Pancreas (tissue), 10 donors: Measurements from ENCODE around the gene PHTF2. TPM values are rescaled to one million over a fixed set of nuclear protein-coding genes. Genes with fewer than 3 reads are reported as not detected.

Experiments
- ATAC-seq, 4 donors: fragments of 200-7000 bp; cut with Tn5 transposase; one replicate each; pipeline versions ENCODE4 v1.8.0 to v1.9.1; 2020; ENCODE audit warnings: mild to moderate bottlenecking in 4 of 4, moderate library complexity in 4 of 4
- DNase-seq, 6 donors: peaks; one replicate each; pipeline ENCODE4 v3.0.0-alpha.2; 2020
- FAIRE-seq: peaks from 2 replicates; lab custom pipeline; 2012; peaks lifted over from hg19 to GRCh38; lab: Jason Lieb, UNC
- H3K27ac ChIP-seq, 4 donors: fragments of 200-600 bp; sonication (generic); 1 replicate in 3 of 4; 2 replicates in 1 of 4; pipeline versions ENCODE4 v1.5.0 to v1.8.0; 2020
- H3K27me3 ChIP-seq, 4 donors: fragments of 200-600 bp; one replicate each; pipeline ENCODE4 v1.8.0; 2021
- H3K36me3 ChIP-seq, 3 donors: fragments of 200-600 bp; sonication (generic) in 1 of 3; one replicate each; pipeline versions ENCODE4 v1.5.0 to v1.8.0; 2020 to 2021
- H3K4me1 ChIP-seq, 3 donors: fragments of 200-600 bp; one replicate each; pipeline ENCODE4 v1.8.0; 2021
- H3K4me3 ChIP-seq, 4 donors: fragments of 200-600 bp; sonication (generic) in 2 of 4; one replicate each; pipeline versions ENCODE4 v1.5.0 to v1.8.0; 2020 to 2021
- H3K9me3 ChIP-seq, 4 donors: fragments of 200-600 bp; one replicate each; pipeline ENCODE4 v1.8.0; 2021
- CTCF ChIP-seq, 4 donors: fragments of 200-600 bp; sonication (generic) in 3 of 4; IDR thresholded peaks; one replicate each; pipeline versions ENCODE4 v1.5.0 to v1.8.0; 2021; ENCODE audit warnings: antibody characterized with exemption in 4 of 4
- WGBS, 2 donors: extraction: QIAGEN DNeasy Blood & Tissue Kit; methylation state at CpG; one replicate each; pipeline ENCODE4 v1.1.7; 2013; 5-methylcytosine and 5-hydroxymethylcytosine counted together
- intact Hi-C, 3 donors: fragments of 100-400 bp; cut with DNase I; formaldehyde crosslinking; loops; one replicate each; pipeline versions ENCODE4 v1.11.1 to v1.14.2; 2022
- polyA plus RNA-seq, 2 donors: library from polyadenylated mRNA; stranded (reverse); fragments of 200-250 nt; gene quantifications; one replicate each; pipeline ENCODE4 v1.2.3, GENCODE V29; 2013
- total RNA-seq, 6 donors: library from RNA; stranded (reverse); fragmentation: NEBNext Ultra II Directional in 4 of 6; extraction: Animal tissue kit (Norgen Biotek cat#: 25700) in 4 of 6; gene quantifications; one replicate each; pipeline versions ENCODE4 v1.2.1 to v1.2.4, GENCODE V29; 2021 to 2023
- donor health status: healthy with polysubstance abuse.
- donor health status: DM: no; HTN: no; CAD: no; lungs with moderate emphysema.
- donor health status: DM: no; HTN: no; CAD: no.
- donor health status: control.
- donor health status: control.
- donor health status: Bipolar disorder and iron deficiency.
- donor health status: DM: yes; HTN: yes; CAD: no.
- donor health status: DM: no; HTN: no; CAD: no.
- donor health status: DM: no; HTN: no; CAD: no.
- donor health status: DM: yes; HTN: yes; CAD: no.

Gene PHTF2
- total and polyA plus RNA-seq, 8 donors: 3.3 to 8.8 (median 5.1) TPM

- ATAC-seq: peak in 1 of 4 donors; percentile 37
- intact Hi-C loops: no loop called here
- 42 to 51% methylated on average over 2 of the region's 2 CpGs for WGBS, 2 donors
- no peak for FAIRE-seq
- H3K4me3 ChIP-seq: no peak overlapping the region
- no peak for TF ChIP-seq CTCF (IDR thresholded peaks at IDR 0.05)
- no peaks in the 10 kb centered on the region for H3K9me3 ChIP-seq
- no peak for DNase-seq
- no peaks in the 10 kb centered on the region for H3K36me3 ChIP-seq
- H3K27ac ChIP-seq: no peak overlapping the region
- H3K4me1 ChIP-seq: peaks cover 0 to 4% (median 0%) of the 10 kb centered on the region in 3 donors
- no peaks in the 10 kb centered on the region for H3K27me3 ChIP-seq
Measured at GRCh38 chr7:77910124-77910523, 111.6 kb downstream of the PHTF2 start.

- FAIRE-seq (no peak), ATAC-seq (no peak), DNase-seq (no peak)
- no peak for TF ChIP-seq CTCF (IDR thresholded peaks at IDR 0.05)
- Histone ChIP-seq H3K27ac (no peak overlapping the region), H3K4me3 (no peak overlapping the region), H3K36me3 (no peaks in the 10 kb centered on the region), H3K27me3 (no peaks in the 10 kb centered on the region), H3K9me3 (no peaks in the 10 kb centered on the region), H3K4me1 (peaks cover 0 to 4% (median 0%) of the 10 kb centered on the region in 3 donors)
- intact Hi-C loops: no loop called here
- 33 to 36% methylated on average over 1 of the region's 1 CpG for WGBS, 2 donors
Measured at GRCh38 chr7:77912293-77912692, 113.7 kb downstream of the PHTF2 start.

- ATAC-seq: no peak
- WGBS, 2 donors: 80 to 82% methylated on average over 4 of the region's 4 CpGs
- no peak for TF ChIP-seq CTCF (IDR thresholded peaks at IDR 0.05)
- Histone ChIP-seq H3K9me3 (no peaks in the 10 kb centered on the region), H3K4me3 (no peak overlapping the region), H3K27ac (no peak overlapping the region), H3K4me1 (peaks cover 0 to 4% (median 0%) of the 10 kb centered on the region in 3 donors), H3K27me3 (no peaks in the 10 kb centered on the region), H3K36me3 (no peaks in the 10 kb centered on the region)
- intact Hi-C loops: no loop called here
- no peak for FAIRE-seq
- DNase-seq: no peak
Measured at GRCh38 chr7:77913977-77914607, 115.5 kb downstream of the PHTF2 start.

- H3K27ac ChIP-seq: peak overlapping the region in 1 of 4 donors; percentile 20
- TF ChIP-seq CTCF (IDR thresholded peaks at IDR 0.05): no peak
- FAIRE-seq (no peak), ATAC-seq (peak; percentile 79 to 92 (median 86)), DNase-seq (peak in 4 of 6 donors; percentile 30 to 62 (median 46))
- 56 to 64% methylated on average over 2 of the region's 2 CpGs for WGBS, 2 donors
- H3K4me1 ChIP-seq: peaks cover 0 to 4% (median 0%) of the 10 kb centered on the region in 3 donors
- H3K27me3 ChIP-seq: no peaks in the 10 kb centered on the region
- H3K36me3 ChIP-seq: no peaks in the 10 kb centered on the region
- intact Hi-C loops: no loop called here
- H3K9me3 ChIP-seq: no peaks in the 10 kb centered on the region
- no peak overlapping the region for H3K4me3 ChIP-seq
Measured at GRCh38 chr7:77917500-77918262, 119.1 kb downstream of the PHTF2 start.

DNA sequence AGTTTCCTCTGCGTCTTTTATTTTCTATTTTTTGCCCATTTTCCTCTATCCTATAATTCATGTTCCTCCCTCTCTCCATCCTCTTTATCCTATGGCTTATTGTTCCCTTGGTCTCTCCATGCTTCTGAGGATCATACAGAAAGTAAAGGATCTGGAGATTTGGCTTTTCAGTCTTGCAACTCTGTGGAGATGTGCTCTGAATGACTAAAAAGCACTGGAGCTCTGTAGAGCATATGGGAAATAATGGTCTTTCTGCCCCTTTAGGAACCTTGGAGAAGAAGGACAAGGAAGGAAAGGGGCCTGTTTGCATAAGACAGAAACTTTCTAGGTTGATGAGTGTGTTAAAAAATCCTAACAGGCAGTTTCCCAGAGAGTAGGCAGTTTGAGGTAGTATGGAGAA, 120.1 kb downstream of the PHTF2 start:
- H3K4me1 ChIP-seq: peaks cover 0 to 4% (median 0%) of the 10 kb centered on the region in 3 donors
- H3K27me3 ChIP-seq: no peaks in the 10 kb centered on the region
- DNase-seq (no peak), FAIRE-seq (no peak), ATAC-seq (no peak)
- H3K36me3 ChIP-seq: no peaks in the 10 kb centered on the region
- no peaks in the 10 kb centered on the region for H3K9me3 ChIP-seq
- 90 to 95% methylated on average over 1 of the region's 1 CpG for WGBS, 2 donors
- H3K4me3 ChIP-seq: no peak overlapping the region
- no peak overlapping the region for H3K27ac ChIP-seq
- TF ChIP-seq CTCF (IDR thresholded peaks at IDR 0.05): no peak
- intact Hi-C loops: no loop called here
